ENCODE measurements around the gene AMY1B. TPM values are rescaled to one million over a fixed set of nuclear protein-coding genes. Genes with fewer than 3 reads are reported as not detected.
"Not testable (repeated sequence)": the region's sequence is repeated elsewhere in the genome, so short reads cannot be mapped to it uniquely, and the experiment has no call there.

Gene AMY1B
- 0.12 TPM for polyA plus RNA-seq (2012; ENCODE audit: low read depth, missing spikeins)

GRCh38 chr1:103696110-103696509 is at the start of gene AMY1B:
TSS of gene AMY1B (minus strand) at chr1:103696210. CDS start at chr1:103695639, 571 bp downstream.
- FAIRE-seq; DNase-seq (ENCODE audit: insufficient read length, low spot score): not testable (repeated sequence)

- not testable (repeated sequence) for DNase-seq (ENCODE audit: insufficient read length, low spot score)
These were observed 49.0 kb upstream of the AMY1B start for GRCh38 chr1:103745040-103745439.

GRCh38 chr1:103744449-103744848 is 48.4 kb upstream of the AMY1B start:
- DNase-seq (ENCODE audit: insufficient read length, low spot score); FAIRE-seq: not testable (repeated sequence)

More at GRCh38 chr1:103745040-103745439, 49.0 kb upstream of the AMY1B start:
- not testable (repeated sequence) for FAIRE-seq

GRCh38 chr1:103738031-103738430 is 42.0 kb upstream of the AMY1B start:
- FAIRE-seq, result not testable (repeated sequence)

GRCh38 chr1:103735334-103735733 is 39.3 kb upstream of the AMY1B start:
- not testable (repeated sequence) for FAIRE-seq; DNase-seq (ENCODE audit: insufficient read length, low spot score)

More at GRCh38 chr1:103738031-103738430, 42.0 kb upstream of the AMY1B start:
- not testable (repeated sequence) for DNase-seq (ENCODE audit: insufficient read length, low spot score)

- FAIRE-seq, result not testable (repeated sequence)
These were observed 25.5 kb upstream of the AMY1B start for GRCh38 chr1:103721473-103721872.

GRCh38 chr1:103717404-103717803 is 21.4 kb upstream of the AMY1B start:
- DNase-seq (ENCODE audit: insufficient read length, low spot score); FAIRE-seq: not testable (repeated sequence)

More at GRCh38 chr1:103721473-103721872, 25.5 kb upstream of the AMY1B start:
- DNase-seq (ENCODE audit: insufficient read length, low spot score), result not testable (repeated sequence)

GRCh38 chr1:103710381-103710780 is 14.4 kb upstream of the AMY1B start:
- FAIRE-seq; DNase-seq (ENCODE audit: insufficient read length, low spot score): not testable (repeated sequence)

GRCh38 chr1:103707670-103708069 is 11.7 kb upstream of the AMY1B start:
- DNase-seq (ENCODE audit: insufficient read length, low spot score); FAIRE-seq: not testable (repeated sequence)

GRCh38 chr1:103701256-103701655 is 5.2 kb upstream of the AMY1B start:
- DNase-seq (ENCODE audit: insufficient read length, low spot score); FAIRE-seq: not testable (repeated sequence)

GRCh38 chr1:103700669-103701068 is 4.7 kb upstream of the AMY1B start:
- FAIRE-seq; DNase-seq (ENCODE audit: insufficient read length, low spot score): not testable (repeated sequence)

- FAIRE-seq; DNase-seq (ENCODE audit: insufficient read length, low spot score): not testable (repeated sequence)
These were observed 1.4 kb upstream of the AMY1B start for GRCh38 chr1:103697430-103697829.

- DNase-seq (ENCODE audit: insufficient read length, low spot score); FAIRE-seq: not testable (repeated sequence)
These were observed 19.7 kb downstream of the AMY1B start for GRCh38 chr1:103676335-103676734.

- not testable (repeated sequence) for FAIRE-seq; DNase-seq (ENCODE audit: insufficient read length, low spot score)
These were observed 40.5 kb downstream of the AMY1B start, which contains the start of gene AMY1A for GRCh38 chr1:103655460-103655859. TSS of gene AMY1A (plus strand) at chr1:103655760. CDS start at chr1:103656331, 571 bp downstream.

GRCh38 chr1:103654133-103654532 is 41.9 kb downstream of the AMY1B start:
- not testable (repeated sequence) for DNase-seq (ENCODE audit: insufficient read length, low spot score); FAIRE-seq

- not testable (repeated sequence) for FAIRE-seq; DNase-seq (ENCODE audit: insufficient read length, low spot score)
These were observed 45.1 kb downstream of the AMY1B start for GRCh38 chr1:103650889-103651288.

- not testable (repeated sequence) for DNase-seq (ENCODE audit: insufficient read length, low spot score); FAIRE-seq
These were observed 45.7 kb downstream of the AMY1B start for GRCh38 chr1:103650305-103650704.

- not testable (repeated sequence) for DNase-seq (ENCODE audit: insufficient read length, low spot score); FAIRE-seq
These were observed 52.1 kb downstream of the AMY1B start for GRCh38 chr1:103643908-103644307.

GRCh38 chr1:103641194-103641593 is 54.8 kb downstream of the AMY1B start:
- not testable (repeated sequence) for DNase-seq (ENCODE audit: insufficient read length, low spot score); FAIRE-seq

Data from GM12891 (cell line).